Mesendoderm (in vitro differentiated cells): Measurements from ENCODE around the gene NTN1.

ENCODE experiments used
- DNase-seq: peaks from one replicate; pipeline ENCODE4 v3.0.0; 2013
- H2AK5ac ChIP-seq: 2 replicates; pipeline ENCODE4 v1.6.1; 2013; ENCODE audit warnings: low read length, inconsistent platforms
- H2BK120ac ChIP-seq: 2 replicates; pipeline ENCODE4 v1.6.1; 2013; ENCODE audit warnings: low read depth, mild to moderate bottlenecking, low read length, moderate library complexity, mixed read lengths
- H2BK15ac ChIP-seq: replicated peaks from 2 replicates; pipeline ENCODE4 v1.6.1; 2013; ENCODE audit warnings: low read depth, mild to moderate bottlenecking, moderate library complexity
- H2BK5ac ChIP-seq: 2 replicates; pipeline ENCODE4 v1.6.1; 2013; ENCODE audit warnings: low read length, inconsistent platforms
- H3K18ac ChIP-seq: 2 replicates; pipeline ENCODE4 v1.6.1; 2013; ENCODE audit warnings: mild to moderate bottlenecking, low read length, mixed read lengths
- H3K23ac ChIP-seq: one replicate; pipeline ENCODE4 v1.6.1; 2013; ENCODE audit warnings: low read length
- H3K27ac ChIP-seq: 2 replicates; pipeline ENCODE4 v1.5.1; 2013; ENCODE audit warnings: low read depth, mild to moderate bottlenecking, inconsistent platforms, low read length, moderate library complexity
- H3K27me3 ChIP-seq: 2 replicates; pipeline ENCODE4 v1.6.1; 2013; ENCODE audit warnings: low read length, control low read depth, mild to moderate bottlenecking, inconsistent platforms; ENCODE audit not compliant: insufficient read depth, poor library complexity
- H3K36me3 ChIP-seq: 2 replicates; pipeline ENCODE4 v1.6.1; 2013; ENCODE audit warnings: low read length, inconsistent platforms; ENCODE audit not compliant: control insufficient read depth, insufficient read depth
- H3K4ac ChIP-seq: one replicate; pipeline ENCODE4 v1.6.1; 2013; ENCODE audit warnings: low read depth, mild to moderate bottlenecking, low read length, moderate library complexity
- H3K4me1 ChIP-seq: 2 replicates; pipeline ENCODE4 v1.6.1; 2013; ENCODE audit warnings: low read depth, low read length, inconsistent platforms; ENCODE audit not compliant: control insufficient read depth
- H3K4me2 ChIP-seq: 2 replicates; pipeline ENCODE4 v1.6.1; 2013; ENCODE audit warnings: low read length
- H3K4me3 ChIP-seq: 2 replicates; pipeline ENCODE4 v1.5.1; 2013; ENCODE audit warnings: mild to moderate bottlenecking, low read length
- H3K56ac ChIP-seq: one replicate; pipeline ENCODE4 v1.6.1; 2013; ENCODE audit warnings: low read length
- H3K79me1 ChIP-seq: 2 replicates; pipeline ENCODE4 v1.6.1; 2013; ENCODE audit warnings: low read length, inconsistent platforms
- H3K79me2 ChIP-seq: 2 replicates; pipeline ENCODE4 v1.6.1; 2013; ENCODE audit warnings: mild to moderate bottlenecking, low read length; ENCODE audit not compliant: control insufficient read depth, insufficient read depth
- H3K9ac ChIP-seq: 2 replicates; pipeline ENCODE4 v1.6.1; 2013; ENCODE audit warnings: low read length, inconsistent platforms
- H4K5ac ChIP-seq: one replicate; pipeline ENCODE4 v1.6.1; 2013; ENCODE audit warnings: low read length
- H4K8ac ChIP-seq: one replicate; pipeline ENCODE4 v1.6.1; 2013; ENCODE audit warnings: low read depth, mild to moderate bottlenecking, control low read depth, low read length, moderate library complexity
- WGBS: extraction: QIAGEN DNeasy Blood & Tissue Kit; methylation state at CpG from one replicate; pipeline ENCODE4 v1.1.7; 2013; ENCODE audit warnings: low lambda C conversion rate, missing lambda C conversion rate; ENCODE audit not compliant: insufficient coverage; ENCODE audit errors: extremely low coverage; 5-methylcytosine and 5-hydroxymethylcytosine counted together

NTN1 gene

GRCh38 chr17:9221922-9222180, 200.5 kb downstream of the NTN1 start:
- Histone ChIP-seq H3K18ac (no peak overlapping the region), H3K79me1 (no peaks in the 10 kb centered on the region), H3K4ac (no peak overlapping the region), H3K4me1 (peaks cover 24% of the 10 kb centered on the region), H3K23ac (peak overlapping the region; percentile 6), H3K27me3 (no peaks in the 10 kb centered on the region), H3K4me3 (no peak overlapping the region), H3K27ac (no peak overlapping the region), H2BK15ac (no peak overlapping the region), H2AK5ac (no peak overlapping the region), H4K5ac (no peak overlapping the region), H2BK120ac (no peak overlapping the region), H3K56ac (no peak overlapping the region), H3K79me2 (no peaks in the 10 kb centered on the region), H3K36me3 (no peaks in the 10 kb centered on the region), H2BK5ac (no peak overlapping the region), H3K9ac (no peak overlapping the region), H4K8ac (no peak overlapping the region), H3K4me2 (no peak overlapping the region)
- DNase-seq: no peak
- WGBS: no CpG with 5 or more reads among the region's 5 CpGs

- H2BK120ac ChIP-seq: no peak overlapping the region
- no peak overlapping the region for H3K4me2 ChIP-seq
- H3K9ac ChIP-seq: no peak overlapping the region
- DNase-seq: no peak
- no peak overlapping the region for H3K56ac ChIP-seq
- no peak overlapping the region for H2AK5ac ChIP-seq
- no peaks in the 10 kb centered on the region for H3K79me2 ChIP-seq
- WGBS: no CpG with 5 or more reads among the region's 8 CpGs
- H4K5ac ChIP-seq: no peak overlapping the region
- no peaks in the 10 kb centered on the region for H3K79me1 ChIP-seq
- H3K18ac ChIP-seq: no peak overlapping the region
- H3K4me1 ChIP-seq: peaks cover 16% of the 10 kb centered on the region
- no peak overlapping the region for H3K4me3 ChIP-seq
- no peak overlapping the region for H3K27ac ChIP-seq
- H3K27me3 ChIP-seq: no peaks in the 10 kb centered on the region
- H4K8ac ChIP-seq: no peak overlapping the region
- H3K36me3 ChIP-seq: no peaks in the 10 kb centered on the region
- H3K23ac ChIP-seq: no peak overlapping the region
- H2BK5ac ChIP-seq: no peak overlapping the region
- no peak overlapping the region for H3K4ac ChIP-seq
- H2BK15ac ChIP-seq: no peak overlapping the region
These were observed 202.2 kb downstream of the NTN1 start for GRCh38 chr17:9223531-9223930.

- WGBS: no CpG with 5 or more reads among the region's 7 CpGs
- no peak overlapping the region for H4K5ac ChIP-seq
- no peak overlapping the region for H2BK15ac ChIP-seq
- H3K4ac ChIP-seq: no peak overlapping the region
- no peak overlapping the region for H3K4me3 ChIP-seq
- H3K23ac ChIP-seq: no peak overlapping the region
- H3K79me1 ChIP-seq: no peaks in the 10 kb centered on the region
- H2AK5ac ChIP-seq: no peak overlapping the region
- DNase-seq: no peak
- H2BK120ac ChIP-seq: no peak overlapping the region
- no peak overlapping the region for H3K4me2 ChIP-seq
- peaks cover 16% of the 10 kb centered on the region for H3K4me1 ChIP-seq
- H4K8ac ChIP-seq: no peak overlapping the region
- H2BK5ac ChIP-seq: no peak overlapping the region
- H3K27me3 ChIP-seq: no peaks in the 10 kb centered on the region
- no peak overlapping the region for H3K27ac ChIP-seq
- peak overlapping the region; percentile 34 for H3K56ac ChIP-seq
- no peaks in the 10 kb centered on the region for H3K79me2 ChIP-seq
- H3K18ac ChIP-seq: no peak overlapping the region
- no peaks in the 10 kb centered on the region for H3K36me3 ChIP-seq
- H3K9ac ChIP-seq: no peak overlapping the region
These were observed 203.2 kb downstream of the NTN1 start for GRCh38 chr17:9224485-9224884.

GRCh38 chr17:9225305-9226101, 204.2 kb downstream of the NTN1 start:
- H3K27me3 ChIP-seq: no peaks in the 10 kb centered on the region
- H3K36me3 ChIP-seq: no peaks in the 10 kb centered on the region
- no peak overlapping the region for H3K9ac ChIP-seq
- H4K5ac ChIP-seq: no peak overlapping the region
- H3K79me2 ChIP-seq: no peaks in the 10 kb centered on the region
- no peak overlapping the region for H3K27ac ChIP-seq
- H3K4me2 ChIP-seq: no peak overlapping the region
- H3K79me1 ChIP-seq: no peaks in the 10 kb centered on the region
- peak overlapping the region; percentile 45 for H3K18ac ChIP-seq
- peak overlapping the region; percentile 60 for H3K56ac ChIP-seq
- no peak overlapping the region for H2AK5ac ChIP-seq
- DNase-seq: peak; percentile 95
- no peak overlapping the region for H3K4me3 ChIP-seq
- WGBS: no CpG with 5 or more reads among the region's 32 CpGs
- H3K4ac ChIP-seq: peak overlapping the region; percentile 8
- no peak overlapping the region for H2BK5ac ChIP-seq
- no peak overlapping the region for H4K8ac ChIP-seq
- no peak overlapping the region for H3K23ac ChIP-seq
- no peak overlapping the region for H2BK15ac ChIP-seq
- no peak overlapping the region for H2BK120ac ChIP-seq
- H3K4me1 ChIP-seq: peaks cover 11% of the 10 kb centered on the region

- Histone ChIP-seq H4K8ac (no peak overlapping the region), H3K4ac (peak overlapping the region; percentile 8), H3K56ac (peak overlapping the region; percentile 60), H2AK5ac (no peak overlapping the region), H4K5ac (no peak overlapping the region), H3K4me1 (peaks cover 8% of the 10 kb centered on the region), H2BK5ac (no peak overlapping the region), H3K18ac (peak overlapping the region; percentile 40), H3K79me1 (no peaks in the 10 kb centered on the region), H2BK120ac (no peak overlapping the region), H2BK15ac (no peak overlapping the region), H3K27me3 (no peaks in the 10 kb centered on the region), H3K4me2 (no peak overlapping the region), H3K4me3 (no peak overlapping the region), H3K79me2 (no peaks in the 10 kb centered on the region), H3K27ac (no peak overlapping the region), H3K36me3 (no peaks in the 10 kb centered on the region), H3K23ac (no peak overlapping the region), H3K9ac (no peak overlapping the region)
- WGBS: no CpG with 5 or more reads among the region's 34 CpGs
- no peak for DNase-seq
These were observed 205.0 kb downstream of the NTN1 start for GRCh38 chr17:9226130-9226793.

- Histone ChIP-seq H3K79me2 (no peaks in the 10 kb centered on the region), H3K79me1 (no peaks in the 10 kb centered on the region), H2BK5ac (no peak overlapping the region), H3K18ac (no peak overlapping the region), H2BK15ac (no peak overlapping the region), H4K8ac (no peak overlapping the region), H3K4me3 (no peak overlapping the region), H3K56ac (no peak overlapping the region), H2BK120ac (no peak overlapping the region), H3K27ac (no peak overlapping the region), H3K4ac (no peak overlapping the region), H3K36me3 (no peaks in the 10 kb centered on the region), H4K5ac (no peak overlapping the region), H2AK5ac (peak overlapping the region; percentile 86), H3K4me1 (peaks cover 6% of the 10 kb centered on the region), H3K9ac (no peak overlapping the region), H3K23ac (no peak overlapping the region), H3K27me3 (no peaks in the 10 kb centered on the region), H3K4me2 (no peak overlapping the region)
- WGBS: no CpG with 5 or more reads among the region's 14 CpGs
- DNase-seq: peak; percentile 53
These were observed 205.5 kb downstream of the NTN1 start for GRCh38 chr17:9226794-9227135.
